Caco-2 (cell line): ENCODE results near the gene TTBK2. TPM values are rescaled to one million over a fixed set of nuclear protein-coding genes. Genes with fewer than 3 reads are reported as not detected.

Experiments
- BruUV-seq: library from RNA; stranded (reverse); fragments of 400-500 nt; replicated peaks from 2 replicates; lab custom pipeline; 2021; lab: Mats Ljungman, UMichigan
- CTCF ChIA-PET: fragments of 300-600 bp; sonication (Branson Sonifier 250); formaldehyde crosslinking; loops from one replicate; lab custom pipeline; 2022; ENCODE audit warnings: antibody characterized with exemption; lab: Charles Lee
- POLR2A ChIA-PET: fragments of 300-600 bp; sonication (Branson Sonifier 250); formaldehyde crosslinking; loops from one replicate; lab custom pipeline; 2022; ENCODE audit warnings: antibody characterized with exemption; lab: Charles Lee
- DNase-seq, 2 experiments: peaks; one replicate each; pipeline versions ENCODE4 v3.0.0 to v3.0.0-alpha.2; 2020 to 2022
- H3K27me3 ChIP-seq: replicated peaks from 2 replicates; pipeline ENCODE4 v1.6.0; 2011; ENCODE audit warnings: low read length; ENCODE audit not compliant: control insufficient read depth, insufficient read depth
- H3K36me3 ChIP-seq: 2 replicates; pipeline ENCODE4 v1.5.1; 2011; ENCODE audit warnings: low read length; ENCODE audit not compliant: control insufficient read depth, insufficient read depth
- H3K4me1 ChIP-seq: fragments of 250-450 bp; sonication (Bioruptor Pico); 2 replicates; pipeline ENCODE4 v1.5.1; 2020; ENCODE audit warnings: mild to moderate bottlenecking
- H3K4me3 ChIP-seq: 2 replicates; pipeline ENCODE4 v1.5.1; 2011; ENCODE audit warnings: low read depth, mild to moderate bottlenecking, control low read depth, low read length
- H3K9me3 ChIP-seq: fragments of 250-450 bp; sonication (Bioruptor Pico); 2 replicates; pipeline ENCODE4 v1.5.1; 2020; ENCODE audit warnings: mild to moderate bottlenecking, moderate library complexity
- H3K27ac Mint-ChIP-seq: one replicate; pipeline ENCODE4 v1.8.0; 2022; ENCODE audit warnings: mixed read lengths; ENCODE audit not compliant: unreplicated experiment
- H3K27me3 Mint-ChIP-seq: one replicate; pipeline ENCODE4 v1.8.0; 2022; ENCODE audit warnings: mixed read lengths; ENCODE audit not compliant: insufficient read depth, unreplicated experiment
- H3K36me3 Mint-ChIP-seq: one replicate; pipeline ENCODE4 v1.8.0; 2022; ENCODE audit warnings: mild to moderate bottlenecking, mixed read lengths; ENCODE audit not compliant: insufficient read depth, unreplicated experiment
- H3K4me1 Mint-ChIP-seq: one replicate; pipeline ENCODE4 v1.8.0; 2022; ENCODE audit warnings: low read depth, mixed read lengths; ENCODE audit not compliant: unreplicated experiment
- H3K4me3 Mint-ChIP-seq: one replicate; pipeline ENCODE4 v1.8.0; 2022; ENCODE audit warnings: mild to moderate bottlenecking, moderate library complexity, mixed read lengths; ENCODE audit not compliant: unreplicated experiment
- H3K9me3 Mint-ChIP-seq: one replicate; pipeline ENCODE4 v1.8.0; 2022; ENCODE audit warnings: mixed read lengths; ENCODE audit not compliant: unreplicated experiment
- intact Hi-C: fragments of 100-400 bp; cut with micrococcal nuclease; formaldehyde crosslinking; loops from one replicate; pipeline ENCODE4 v1.10.0; 2022; ENCODE audit not compliant: unreplicated experiment
- total RNA-seq: library from RNA; stranded (reverse); gene quantifications from 2 replicates; pipeline ENCODE4 v1.2.3, GENCODE V29; 2022
- TF ChIP-seq, protein P1 (sequence below), 2 experiments: fragments of 200-600 bp in 1 of 2; IDR thresholded peaks; 1 replicate in 1 of 2; 2 replicates in 1 of 2; pipeline versions ENCODE4 v1.5.1 to v1.8.0; 2011 to 2022; ENCODE audit warnings: antibody characterized with exemption in 1 of 2, control low read depth in 1 of 2, inconsistent platforms in 1 of 2, low read depth in 1 of 2, low read length in 1 of 2, mild to moderate bottlenecking in 1 of 2, moderate library complexity in 1 of 2; ENCODE audit not compliant: insufficient read depth in 1 of 2, severe bottlenecking in 1 of 2, unreplicated experiment in 1 of 2

The TTBK2 gene
- total RNA-seq, 1 experiment from 2014 or later = 10.1 TPM

DNA sequence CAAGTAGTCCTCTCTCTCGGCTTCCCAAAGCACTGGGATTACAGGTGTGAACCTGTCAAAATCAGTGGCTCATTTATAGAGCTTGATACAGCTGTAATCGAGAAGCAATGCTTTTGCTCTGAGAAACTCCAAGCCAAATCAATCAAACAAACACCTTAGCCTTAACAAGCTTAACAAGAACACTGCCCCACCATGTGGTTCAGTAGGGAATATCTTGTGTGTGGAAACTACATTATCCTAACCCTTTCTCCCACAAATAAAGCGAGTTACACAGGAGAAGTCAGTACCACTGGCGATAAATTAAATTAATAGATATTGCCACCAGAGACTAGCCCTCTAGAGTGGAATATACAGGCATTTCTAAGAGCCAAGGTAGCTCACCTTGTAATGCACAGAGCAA lies 197.5 kb downstream of the TTBK2 start:
- H3K36me3 ChIP-seq = no peaks in the 10 kb centered on the region; the same call in 1 of the 2 replicates

DNA sequence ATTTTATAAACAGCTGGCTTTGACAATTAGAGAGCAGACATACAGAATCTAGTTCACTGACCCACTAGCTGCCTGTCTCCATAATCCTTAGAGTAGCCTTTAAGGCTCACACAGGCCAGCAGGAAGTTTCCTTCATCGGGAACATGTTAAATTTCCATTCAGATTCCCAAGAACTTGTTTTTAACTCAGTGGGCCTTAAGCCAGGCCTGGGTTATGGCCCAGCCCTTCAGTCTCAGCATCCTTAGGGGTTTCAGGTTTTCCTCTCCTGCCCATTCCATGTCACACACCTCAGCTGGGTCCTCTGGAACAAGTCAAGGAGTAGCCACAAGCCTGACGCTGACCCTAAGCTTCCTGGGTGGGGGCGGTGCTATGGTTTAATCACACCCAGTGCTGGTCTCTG lies 198.7 kb downstream of the TTBK2 start:
- no peak overlapping the region for H3K4me3 ChIP-seq
- no peak for DNase-seq
- Mint-ChIP-seq H3K4me3 (no peak overlapping the region), H3K27ac (no peak overlapping the region), H3K27me3 (no peaks in the 10 kb centered on the region), H3K4me1 (peaks cover 7% of the 10 kb centered on the region), H3K9me3 (no peaks in the 10 kb centered on the region), H3K36me3 (peaks cover 28% of the 10 kb centered on the region)
- BruUV-seq = no TSS peak
- H3K36me3 ChIP-seq = no peaks in the 10 kb centered on the region; the same call in 1 of the 2 replicates
- ChIA-PET CTCF (interaction anchor here (1.0 kb wide), 1 partner anchor 205 kb away, joined by 4 read pairs; no protein-coding TSS in a partner anchor), POLR2A (no interaction called here)
- TF ChIP-seq, protein P1, sequence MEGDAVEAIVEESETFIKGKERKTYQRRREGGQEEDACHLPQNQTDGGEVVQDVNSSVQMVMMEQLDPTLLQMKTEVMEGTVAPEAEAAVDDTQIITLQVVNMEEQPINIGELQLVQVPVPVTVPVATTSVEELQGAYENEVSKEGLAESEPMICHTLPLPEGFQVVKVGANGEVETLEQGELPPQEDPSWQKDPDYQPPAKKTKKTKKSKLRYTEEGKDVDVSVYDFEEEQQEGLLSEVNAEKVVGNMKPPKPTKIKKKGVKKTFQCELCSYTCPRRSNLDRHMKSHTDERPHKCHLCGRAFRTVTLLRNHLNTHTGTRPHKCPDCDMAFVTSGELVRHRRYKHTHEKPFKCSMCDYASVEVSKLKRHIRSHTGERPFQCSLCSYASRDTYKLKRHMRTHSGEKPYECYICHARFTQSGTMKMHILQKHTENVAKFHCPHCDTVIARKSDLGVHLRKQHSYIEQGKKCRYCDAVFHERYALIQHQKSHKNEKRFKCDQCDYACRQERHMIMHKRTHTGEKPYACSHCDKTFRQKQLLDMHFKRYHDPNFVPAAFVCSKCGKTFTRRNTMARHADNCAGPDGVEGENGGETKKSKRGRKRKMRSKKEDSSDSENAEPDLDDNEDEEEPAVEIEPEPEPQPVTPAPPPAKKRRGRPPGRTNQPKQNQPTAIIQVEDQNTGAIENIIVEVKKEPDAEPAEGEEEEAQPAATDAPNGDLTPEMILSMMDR (IDR thresholded peaks at IDR 0.05; ENCODE audit: insufficient read depth in 1 of 2, low read depth in 1 of 2, low read length in 1 of 2, severe bottlenecking in 1 of 2, unreplicated experiment in 1 of 2) = no peak
- no peaks in the 10 kb centered on the region for H3K9me3 ChIP-seq
- intact Hi-C loops = no loop called here
- no peaks in the 10 kb centered on the region for H3K4me1 ChIP-seq
- no peaks in the 10 kb centered on the region for H3K27me3 ChIP-seq

More for the DNA sequence above, 197.5 kb downstream of the TTBK2 start:
- TF ChIP-seq, protein P1 (IDR thresholded peaks at IDR 0.05; ENCODE audit: insufficient read depth in 1 of 2, low read depth in 1 of 2, low read length in 1 of 2, severe bottlenecking in 1 of 2, unreplicated experiment in 1 of 2) = peak in 1 of 2 experiments; percentile 31
- CTCF ChIA-PET = interaction anchor here (0.8 to 1.1 kb wide), 4 partner anchors 15 to 203 kb away, joined by 3 to 6 read pairs (median 4); no protein-coding TSS in a partner anchor
- DNase-seq = no peak
- no peak overlapping the region for H3K4me3 ChIP-seq
- Mint-ChIP-seq H3K9me3 (no peaks in the 10 kb centered on the region), H3K4me1 (peaks cover 7% of the 10 kb centered on the region), H3K36me3 (peaks cover 39% of the 10 kb centered on the region), H3K27ac (no peak overlapping the region), H3K27me3 (no peaks in the 10 kb centered on the region), H3K4me3 (no peak overlapping the region)
- intact Hi-C loops = loop anchor here (1.0 kb wide), 1 partner anchor 19 kb away; no protein-coding TSS in a partner anchor
- H3K27me3 ChIP-seq = no peaks in the 10 kb centered on the region
- POLR2A ChIA-PET = no interaction called here
- no TSS peak for BruUV-seq
- no peaks in the 10 kb centered on the region for H3K4me1 ChIP-seq
- no peaks in the 10 kb centered on the region for H3K9me3 ChIP-seq

DNA sequence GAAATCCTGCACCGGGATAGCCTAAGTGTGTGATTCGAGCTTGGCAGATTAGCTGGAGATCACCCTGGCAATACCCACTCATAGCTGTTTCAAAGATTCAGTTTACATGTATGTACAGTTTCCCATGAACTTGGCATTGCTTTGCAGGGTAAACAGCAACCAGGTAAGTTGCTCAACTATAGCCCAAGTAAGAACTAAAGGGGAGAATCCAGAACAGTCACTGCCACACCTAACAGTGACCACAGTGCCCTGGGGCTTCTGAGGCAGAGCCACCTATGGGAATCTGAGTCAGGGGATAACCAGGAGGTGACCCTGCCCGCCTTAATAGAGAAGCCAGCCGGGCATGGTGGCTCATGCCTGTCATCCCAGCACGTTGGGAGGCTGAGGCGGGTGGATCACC lies 199.6 kb downstream of the TTBK2 start:
- BruUV-seq = no TSS peak
- ChIA-PET CTCF (no interaction called here), POLR2A (no interaction called here)
- Histone ChIP-seq H3K27me3 (no peaks in the 10 kb centered on the region), H3K4me1 (no peaks in the 10 kb centered on the region), H3K36me3 (no peaks in the 10 kb centered on the region; the same call in 1 of the 2 replicates), H3K4me3 (no peak overlapping the region), H3K9me3 (no peaks in the 10 kb centered on the region)
- intact Hi-C loops = no loop called here
- Mint-ChIP-seq H3K27ac (no peak overlapping the region), H3K4me3 (no peak overlapping the region), H3K27me3 (no peaks in the 10 kb centered on the region), H3K36me3 (peaks cover 28% of the 10 kb centered on the region), H3K9me3 (no peaks in the 10 kb centered on the region), H3K4me1 (peaks cover 7% of the 10 kb centered on the region)
- DNase-seq = no peak
- TF ChIP-seq, protein P1 (IDR thresholded peaks at IDR 0.05; ENCODE audit: insufficient read depth in 1 of 2, low read depth in 1 of 2, low read length in 1 of 2, severe bottlenecking in 1 of 2, unreplicated experiment in 1 of 2) = no peak
